Osteoblast (primary cell): ENCODE results near the gene RBM10. TPM values are rescaled to one million over a fixed set of nuclear protein-coding genes. Genes with fewer than 3 reads are reported as not detected.

Experiments
- DNase-seq: peaks from one replicate; pipeline ENCODE4 v3.0.0; 2011; ENCODE audit warnings: low spot score, mixed read lengths; ENCODE audit not compliant: insufficient read length; ENCODE audit errors: missing footprints
- H2AFZ ChIP-seq: 2 replicates; pipeline ENCODE4 v1.6.0; 2011; ENCODE audit warnings: mild to moderate bottlenecking, low read length
- H3K27ac ChIP-seq: 2 replicates; pipeline ENCODE4 v1.5.1; 2011; ENCODE audit warnings: mild to moderate bottlenecking, low read depth, low read length, moderate library complexity
- H3K27me3 ChIP-seq: 2 replicates; pipeline ENCODE4 v1.6.0; 2012; ENCODE audit warnings: mild to moderate bottlenecking, control low read depth, inconsistent platforms, low read length, moderate library complexity; ENCODE audit not compliant: insufficient read depth
- H3K36me3 ChIP-seq: 2 replicates; pipeline ENCODE4 v1.5.1; 2011; ENCODE audit warnings: mild to moderate bottlenecking, low read length, control low read depth, moderate library complexity; ENCODE audit not compliant: insufficient read depth
- H3K4me1 ChIP-seq: 2 replicates; pipeline ENCODE4 v1.5.1; 2011; ENCODE audit warnings: mild to moderate bottlenecking, low read length, control low read depth, moderate library complexity; ENCODE audit not compliant: insufficient read depth
- H3K4me2 ChIP-seq: 2 replicates; pipeline ENCODE4 v1.6.0; 2011; ENCODE audit warnings: mild to moderate bottlenecking, low read length; ENCODE audit not compliant: insufficient read depth
- H3K4me3 ChIP-seq: fragments of 200-600 bp; sonication (generic); 3 replicates; pipeline ENCODE4 v1.5.1; 2012; ENCODE audit warnings: mild to moderate bottlenecking, low read length, inconsistent platforms; ENCODE audit not compliant: insufficient read depth
- H3K79me2 ChIP-seq: 2 replicates; pipeline ENCODE4 v1.6.0; 2012; ENCODE audit warnings: mild to moderate bottlenecking, low read length, control low read depth, inconsistent platforms; ENCODE audit not compliant: insufficient read depth
- H3K9me3 ChIP-seq: 2 replicates; pipeline ENCODE4 v1.5.1; 2011; ENCODE audit warnings: low read depth, low read length, control low read depth
- H4K20me1 ChIP-seq: 2 replicates; pipeline ENCODE4 v1.6.0; 2012; ENCODE audit warnings: mild to moderate bottlenecking, low read length, control low read depth; ENCODE audit not compliant: insufficient read depth
- total RNA-seq: library from RNA; depleted of rRNA; stranded (reverse); fragments of >200 nt; gene quantifications from 2 replicates; pipeline ENCODE4 v1.2.3, GENCODE V29; 2012
- TF ChIP-seq, protein P1 (sequence below): IDR thresholded peaks from 2 replicates; pipeline ENCODE4 v1.5.1; 2011; ENCODE audit warnings: mild to moderate bottlenecking, low read depth, low read length, moderate library complexity; ENCODE audit errors: extremely low read depth

Gene RBM10
- total RNA-seq, 1 donor = 32.9 TPM

GRCh38 chrX:47201345-47201944 is 56.4 kb downstream of the RBM10 start:
- peak; percentile 9 for DNase-seq
- peak overlapping the region; percentile 6 for H3K27ac ChIP-seq
- H3K27me3 ChIP-seq = no peaks in the 10 kb centered on the region
- peaks cover 19% of the 10 kb centered on the region for H3K4me1 ChIP-seq
- H3K36me3 ChIP-seq = peaks cover 83% of the 10 kb centered on the region
- no peaks in the 10 kb centered on the region for H3K9me3 ChIP-seq
- H3K4me2 ChIP-seq = no peak overlapping the region
- H4K20me1 ChIP-seq = peaks cover 83% of the 10 kb centered on the region
- H3K79me2 ChIP-seq = peaks cover 51% of the 10 kb centered on the region
- no peak overlapping the region for H3K4me3 ChIP-seq
- no peak overlapping the region for H2AFZ ChIP-seq
- TF ChIP-seq, protein P1, sequence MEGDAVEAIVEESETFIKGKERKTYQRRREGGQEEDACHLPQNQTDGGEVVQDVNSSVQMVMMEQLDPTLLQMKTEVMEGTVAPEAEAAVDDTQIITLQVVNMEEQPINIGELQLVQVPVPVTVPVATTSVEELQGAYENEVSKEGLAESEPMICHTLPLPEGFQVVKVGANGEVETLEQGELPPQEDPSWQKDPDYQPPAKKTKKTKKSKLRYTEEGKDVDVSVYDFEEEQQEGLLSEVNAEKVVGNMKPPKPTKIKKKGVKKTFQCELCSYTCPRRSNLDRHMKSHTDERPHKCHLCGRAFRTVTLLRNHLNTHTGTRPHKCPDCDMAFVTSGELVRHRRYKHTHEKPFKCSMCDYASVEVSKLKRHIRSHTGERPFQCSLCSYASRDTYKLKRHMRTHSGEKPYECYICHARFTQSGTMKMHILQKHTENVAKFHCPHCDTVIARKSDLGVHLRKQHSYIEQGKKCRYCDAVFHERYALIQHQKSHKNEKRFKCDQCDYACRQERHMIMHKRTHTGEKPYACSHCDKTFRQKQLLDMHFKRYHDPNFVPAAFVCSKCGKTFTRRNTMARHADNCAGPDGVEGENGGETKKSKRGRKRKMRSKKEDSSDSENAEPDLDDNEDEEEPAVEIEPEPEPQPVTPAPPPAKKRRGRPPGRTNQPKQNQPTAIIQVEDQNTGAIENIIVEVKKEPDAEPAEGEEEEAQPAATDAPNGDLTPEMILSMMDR = no peak

DNA sequence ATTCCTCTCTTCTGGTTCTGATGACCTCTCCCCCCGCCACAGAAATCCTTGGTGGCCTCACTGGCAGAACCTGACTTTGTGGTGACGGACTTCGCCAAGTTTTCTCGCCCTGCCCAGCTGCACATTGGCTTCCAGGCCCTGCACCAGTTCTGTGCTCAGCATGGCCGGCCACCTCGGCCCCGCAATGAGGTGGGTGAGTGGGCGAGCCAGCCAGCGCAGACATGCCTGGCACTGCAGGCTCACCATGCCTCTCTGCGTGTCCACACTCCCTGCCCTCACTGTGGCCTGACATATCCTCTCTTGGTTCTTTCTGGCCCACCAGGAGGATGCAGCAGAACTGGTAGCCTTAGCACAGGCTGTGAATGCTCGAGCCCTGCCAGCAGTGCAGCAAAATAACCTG is 57.3 kb downstream of the RBM10 start:
- peaks cover 43% of the 10 kb centered on the region for H3K79me2 ChIP-seq
- H3K4me2 ChIP-seq = no peak overlapping the region
- no peaks in the 10 kb centered on the region for H3K27me3 ChIP-seq
- TF ChIP-seq, protein P1 = no peak
- H2AFZ ChIP-seq = no peak overlapping the region
- peaks cover 10% of the 10 kb centered on the region for H3K4me1 ChIP-seq
- H3K27ac ChIP-seq = no peak overlapping the region
- no peak overlapping the region for H3K4me3 ChIP-seq
- H3K9me3 ChIP-seq = no peaks in the 10 kb centered on the region
- peaks cover 89% of the 10 kb centered on the region for H3K36me3 ChIP-seq
- peaks cover 83% of the 10 kb centered on the region for H4K20me1 ChIP-seq
- peak; percentile 66 for DNase-seq

GRCh38 chrX:47202877-47203276 is 57.9 kb downstream of the RBM10 start:
- DNase-seq = no peak
- H3K4me3 ChIP-seq = no peak overlapping the region
- H3K27ac ChIP-seq = no peak overlapping the region
- TF ChIP-seq, protein P1 = no peak
- peaks cover 37% of the 10 kb centered on the region for H3K79me2 ChIP-seq
- H3K4me2 ChIP-seq = no peak overlapping the region
- H3K27me3 ChIP-seq = no peaks in the 10 kb centered on the region
- peaks cover 93% of the 10 kb centered on the region for H3K36me3 ChIP-seq
- H3K9me3 ChIP-seq = no peaks in the 10 kb centered on the region
- H4K20me1 ChIP-seq = peaks cover 81% of the 10 kb centered on the region
- H2AFZ ChIP-seq = no peak overlapping the region
- H3K4me1 ChIP-seq = peaks cover 5% of the 10 kb centered on the region

DNA sequence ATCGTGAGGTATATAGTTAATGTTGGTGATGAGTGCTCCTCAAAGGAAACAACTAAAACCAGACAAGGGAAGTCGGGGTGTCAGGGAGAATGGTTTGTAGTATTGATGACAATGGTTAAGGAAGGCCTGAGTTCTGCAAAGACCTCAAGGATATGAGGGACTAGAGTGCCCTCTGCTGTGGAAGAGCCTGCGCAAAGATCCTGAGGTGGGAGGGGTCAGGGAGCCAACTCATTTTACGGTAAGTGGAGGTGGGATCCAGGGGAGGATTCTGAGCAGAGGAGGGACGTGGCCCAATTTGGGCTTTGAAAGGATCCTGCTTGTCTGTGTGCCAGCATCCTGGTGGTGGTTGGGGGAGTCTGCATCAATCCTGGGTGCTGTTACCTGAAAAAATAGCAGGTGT is 59.9 kb downstream of the RBM10 start:
- Histone ChIP-seq H3K27ac (no peak overlapping the region), H3K4me3 (no peak overlapping the region), H3K4me2 (no peak overlapping the region), H3K9me3 (no peaks in the 10 kb centered on the region), H3K4me1 (no peaks in the 10 kb centered on the region), H4K20me1 (peaks cover 73% of the 10 kb centered on the region), H3K27me3 (no peaks in the 10 kb centered on the region), H2AFZ (no peak overlapping the region), H3K79me2 (peaks cover 21% of the 10 kb centered on the region), H3K36me3 (peaks cover 95% of the 10 kb centered on the region)
- TF ChIP-seq, protein P1 = peak; percentile 10
- DNase-seq = peak; percentile 13
